Skeletal muscle cell (primary cell): ENCODE measurements around the gene PLK1.
"Not testable (repeated sequence)": the region's sequence is repeated elsewhere in the genome, so short reads cannot be mapped to it uniquely, and the experiment has no call there.

Source experiments
- DNase-seq: peaks from one replicate; pipeline ENCODE4 v3.0.0-alpha.2; 2010; ENCODE audit warnings: low read depth
- H3K4me3 ChIP-seq: 2 replicates; pipeline ENCODE4 v1.5.1; 2011; ENCODE audit warnings: low read depth, mild to moderate bottlenecking, control low read depth, low read length, moderate library complexity

The PLK1 gene

GRCh38 chr16:23704772-23705516 lies 26.3 kb downstream of the PLK1 start:
- no peak overlapping the region for H3K4me3 ChIP-seq
- no peak for DNase-seq

- H3K4me3 ChIP-seq = no peak overlapping the region
- DNase-seq = no peak
Observed at GRCh38 chr16:23705517-23705902, 26.8 kb downstream of the PLK1 start.

GRCh38 chr16:23706439-23706838 lies 27.8 kb downstream of the PLK1 start:
- DNase-seq = no peak
- H3K4me3 ChIP-seq = no peak overlapping the region

- H3K4me3 ChIP-seq = no peak overlapping the region
- DNase-seq = no peak
Observed at GRCh38 chr16:23709536-23709935, 30.8 kb downstream of the PLK1 start.

GRCh38 chr16:23710008-23710407 lies 31.3 kb downstream of the PLK1 start:
- no peak overlapping the region for H3K4me3 ChIP-seq
- DNase-seq = no peak

GRCh38 chr16:23710504-23710903 lies 31.8 kb downstream of the PLK1 start:
- no peak for DNase-seq
- no peak overlapping the region for H3K4me3 ChIP-seq

- no peak overlapping the region for H3K4me3 ChIP-seq
Observed at GRCh38 chr16:23711785-23712184, 33.1 kb downstream of the PLK1 start.

GRCh38 chr16:23712976-23713375 lies 34.3 kb downstream of the PLK1 start, which contains the start of gene ERN2:
Gene ERN2 (minus strand): TSS chr16:23713222. CDS start chr16:23713187, 35 bp downstream.
- DNase-seq = no peak
- no peak within 1 kb of the TSS for H3K4me3 ChIP-seq

More at GRCh38 chr16:23711785-23712184, 33.1 kb downstream of the PLK1 start:
- no peak for DNase-seq

- DNase-seq = no peak
- H3K4me3 ChIP-seq = no peak overlapping the region
Observed at GRCh38 chr16:23716484-23716883, 37.8 kb downstream of the PLK1 start.

GRCh38 chr16:23722613-23723240 lies 44.0 kb downstream of the PLK1 start:
- DNase-seq, H3K4me3 ChIP-seq: not testable (repeated sequence)

- DNase-seq = no peak
- H3K4me3 ChIP-seq = no peak overlapping the region
Observed at GRCh38 chr16:23724096-23724784, 45.6 kb downstream of the PLK1 start.

- H3K4me3 ChIP-seq = no peak overlapping the region
- no peak for DNase-seq
Observed at GRCh38 chr16:23724785-23725131, 46.1 kb downstream of the PLK1 start.

GRCh38 chr16:23726710-23727109 lies 48.0 kb downstream of the PLK1 start:
- DNase-seq = no peak
- no peak overlapping the region for H3K4me3 ChIP-seq

GRCh38 chr16:23728112-23728477 lies 49.4 kb downstream of the PLK1 start:
- H3K4me3 ChIP-seq = no peak overlapping the region
- no peak for DNase-seq

GRCh38 chr16:23729503-23730424 lies 51.1 kb downstream of the PLK1 start:
- peak; percentile 36 for DNase-seq
- H3K4me3 ChIP-seq = no peak overlapping the region

GRCh38 chr16:23734176-23734893 lies 55.6 kb downstream of the PLK1 start:
- no peak overlapping the region for H3K4me3 ChIP-seq
- no peak for DNase-seq

GRCh38 chr16:23737423-23738028 lies 58.8 kb downstream of the PLK1 start:
- not testable (repeated sequence) for H3K4me3 ChIP-seq, DNase-seq

GRCh38 chr16:23739516-23739915 lies 60.8 kb downstream of the PLK1 start:
- DNase-seq = no peak

More at GRCh38 chr16:23739516-23739915, 60.8 kb downstream of the PLK1 start:
- no peak overlapping the region for H3K4me3 ChIP-seq
